ENCODE measurements around the gene MACROD2.

Gene MACROD2

DNA sequence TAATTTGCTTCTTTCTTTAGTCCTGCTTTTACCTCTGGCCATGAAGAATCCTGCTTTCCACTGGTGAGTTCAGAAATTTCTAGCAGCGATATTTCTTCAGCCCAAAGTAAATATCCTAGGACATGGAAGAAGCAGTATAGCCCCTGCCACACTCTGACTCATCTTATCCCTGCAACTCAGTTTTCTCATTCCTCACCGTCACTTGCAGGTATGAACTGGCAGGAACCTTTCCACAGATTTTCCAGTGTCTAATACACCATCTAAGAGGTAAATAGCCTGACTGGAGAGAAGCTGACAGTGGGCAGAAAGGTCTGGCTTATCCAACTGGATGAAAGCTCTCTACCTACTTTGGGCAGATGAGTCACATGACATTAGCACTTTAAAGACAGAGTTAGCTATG is 1158.8 kb downstream of the MACROD2 start:
- H3K4me3 ChIP-seq (ENCODE audit: low read depth, low read length), result no peak overlapping the region
- TF ChIP-seq, protein P1, sequence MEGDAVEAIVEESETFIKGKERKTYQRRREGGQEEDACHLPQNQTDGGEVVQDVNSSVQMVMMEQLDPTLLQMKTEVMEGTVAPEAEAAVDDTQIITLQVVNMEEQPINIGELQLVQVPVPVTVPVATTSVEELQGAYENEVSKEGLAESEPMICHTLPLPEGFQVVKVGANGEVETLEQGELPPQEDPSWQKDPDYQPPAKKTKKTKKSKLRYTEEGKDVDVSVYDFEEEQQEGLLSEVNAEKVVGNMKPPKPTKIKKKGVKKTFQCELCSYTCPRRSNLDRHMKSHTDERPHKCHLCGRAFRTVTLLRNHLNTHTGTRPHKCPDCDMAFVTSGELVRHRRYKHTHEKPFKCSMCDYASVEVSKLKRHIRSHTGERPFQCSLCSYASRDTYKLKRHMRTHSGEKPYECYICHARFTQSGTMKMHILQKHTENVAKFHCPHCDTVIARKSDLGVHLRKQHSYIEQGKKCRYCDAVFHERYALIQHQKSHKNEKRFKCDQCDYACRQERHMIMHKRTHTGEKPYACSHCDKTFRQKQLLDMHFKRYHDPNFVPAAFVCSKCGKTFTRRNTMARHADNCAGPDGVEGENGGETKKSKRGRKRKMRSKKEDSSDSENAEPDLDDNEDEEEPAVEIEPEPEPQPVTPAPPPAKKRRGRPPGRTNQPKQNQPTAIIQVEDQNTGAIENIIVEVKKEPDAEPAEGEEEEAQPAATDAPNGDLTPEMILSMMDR (IDR thresholded peaks at IDR 0.05; ENCODE audit: borderline replicate concordance, insufficient read depth, low read depth, low read length), result no peak

DNA sequence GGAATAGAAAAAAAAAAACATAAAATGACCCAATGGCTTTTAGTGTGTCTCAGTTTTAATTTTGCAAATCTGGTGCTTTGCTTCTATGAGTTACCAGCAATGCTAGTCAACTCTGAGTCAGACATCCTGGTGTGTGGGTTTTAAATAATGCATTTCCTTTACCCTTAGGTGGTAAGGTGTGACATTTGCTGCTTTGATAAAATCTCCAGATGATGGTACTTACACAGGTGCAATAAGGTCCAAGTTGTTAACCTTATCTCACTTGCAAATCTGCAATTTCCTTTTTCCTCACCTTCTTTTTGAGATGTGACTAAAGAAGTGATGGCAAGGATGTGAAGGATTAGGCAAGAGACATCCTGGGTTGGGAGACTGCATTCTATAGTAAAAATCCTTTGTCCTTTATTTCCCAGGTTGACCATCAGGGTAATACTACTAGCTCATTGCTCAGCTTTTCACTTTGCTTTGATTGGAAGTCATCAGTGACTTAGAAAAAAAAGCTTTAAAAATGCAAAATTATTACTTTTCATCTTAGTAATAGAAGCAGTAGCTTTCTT is 1160.6 kb downstream of the MACROD2 start:
- TF ChIP-seq, protein P1 (IDR thresholded peaks at IDR 0.05; ENCODE audit: borderline replicate concordance, insufficient read depth, low read depth, low read length), result no peak
- H3K4me3 ChIP-seq (ENCODE audit: low read depth, low read length), result no peak overlapping the region

DNA sequence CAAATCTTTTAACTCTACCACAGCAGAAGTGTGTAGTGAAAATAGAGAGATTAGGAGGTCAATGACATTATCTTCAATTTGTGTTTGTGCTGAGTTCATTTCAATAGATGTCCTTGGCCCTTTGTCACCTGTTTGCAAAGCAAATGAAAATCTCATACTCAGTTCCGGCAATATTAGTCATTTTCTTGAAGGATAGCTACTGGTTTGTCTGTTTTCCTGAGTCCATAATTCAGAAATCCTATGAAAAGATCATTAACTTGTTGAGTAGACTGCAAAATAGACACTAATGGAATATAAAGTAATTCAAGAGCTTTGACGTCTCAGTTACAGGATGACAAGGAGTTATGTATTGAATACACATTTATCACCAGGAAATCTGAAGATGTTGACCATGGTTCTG is 1163.2 kb downstream of the MACROD2 start:
- TF ChIP-seq, protein P1 (IDR thresholded peaks at IDR 0.05; ENCODE audit: borderline replicate concordance, insufficient read depth, low read depth, low read length), result no peak
- no peak overlapping the region for H3K4me3 ChIP-seq (ENCODE audit: low read depth, low read length)

DNA sequence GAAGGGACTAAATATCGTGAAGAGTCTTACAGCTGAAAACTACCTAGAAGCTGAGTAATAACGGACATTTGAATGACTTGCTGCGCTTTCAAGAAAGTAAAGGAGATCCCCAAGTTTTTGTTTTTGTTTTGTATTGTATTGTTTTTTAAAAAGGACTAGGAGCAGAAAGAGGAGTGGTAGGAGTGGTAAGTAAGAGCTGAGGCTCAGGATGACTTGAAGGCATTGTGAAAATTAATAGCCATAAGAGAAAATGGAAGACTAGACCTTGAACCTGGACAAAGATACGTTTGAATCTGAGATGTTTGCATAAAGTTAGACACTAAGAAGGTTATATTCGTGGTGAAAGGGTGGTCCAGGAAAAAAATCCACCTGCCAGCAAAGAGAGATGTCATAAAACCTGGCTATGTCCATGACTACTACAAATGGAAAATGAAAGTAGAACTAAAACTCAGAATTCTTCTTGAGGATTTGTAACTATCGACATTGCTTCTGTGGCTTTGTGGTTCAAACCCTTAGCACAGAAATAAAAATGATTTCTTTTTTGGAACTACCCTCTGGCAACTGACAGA is 1166.8 kb downstream of the MACROD2 start:
- H3K4me3 ChIP-seq (ENCODE audit: low read depth, low read length), result no peak overlapping the region
- TF ChIP-seq, protein P1 (IDR thresholded peaks at IDR 0.05; ENCODE audit: borderline replicate concordance, insufficient read depth, low read depth, low read length), result no peak

DNA sequence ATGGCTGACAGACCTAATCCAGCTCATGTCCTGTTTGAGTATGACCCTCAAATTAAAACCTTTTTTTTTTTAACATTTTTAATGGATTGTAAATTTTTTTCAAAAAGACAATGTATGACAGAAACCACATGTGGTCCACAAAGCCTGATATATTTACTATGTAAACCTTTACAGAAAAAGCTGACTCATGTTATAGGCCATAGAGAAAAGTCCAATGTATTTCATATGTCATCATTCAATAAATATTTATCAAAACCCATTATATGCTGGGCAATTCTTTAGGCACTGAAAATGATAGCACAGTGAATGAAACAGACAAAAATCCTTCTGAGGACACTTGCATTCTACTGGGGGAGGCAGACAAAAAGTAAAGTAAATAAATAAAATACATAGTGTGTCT is 1168.3 kb downstream of the MACROD2 start:
- no peak overlapping the region for H3K4me3 ChIP-seq (ENCODE audit: low read depth, low read length)
- TF ChIP-seq, protein P1 (IDR thresholded peaks at IDR 0.05; ENCODE audit: borderline replicate concordance, insufficient read depth, low read depth, low read length), result no peak

DNA sequence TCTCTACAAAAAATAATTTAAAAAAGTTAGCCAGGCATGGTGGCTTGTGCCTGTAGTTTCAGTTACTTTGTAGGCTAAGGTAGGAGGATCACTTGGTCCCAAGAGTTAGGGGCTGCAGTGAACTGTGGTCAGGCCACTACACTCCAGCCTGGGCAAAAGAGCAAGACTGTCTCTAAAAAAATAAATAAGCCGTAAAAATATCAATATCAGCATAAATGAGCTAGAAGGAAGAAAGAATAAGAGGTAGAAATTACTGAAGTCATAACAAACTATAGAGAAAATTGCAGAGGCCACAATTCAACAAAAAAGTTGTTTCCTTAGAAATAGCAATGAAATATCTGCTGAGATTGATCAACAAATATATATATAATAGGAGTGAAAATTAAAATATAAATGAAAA is 1169.4 kb downstream of the MACROD2 start:
- TF ChIP-seq, protein P1 (IDR thresholded peaks at IDR 0.05; ENCODE audit: borderline replicate concordance, insufficient read depth, low read depth, low read length), result no peak
- no peak overlapping the region for H3K4me3 ChIP-seq (ENCODE audit: low read depth, low read length)

DNA sequence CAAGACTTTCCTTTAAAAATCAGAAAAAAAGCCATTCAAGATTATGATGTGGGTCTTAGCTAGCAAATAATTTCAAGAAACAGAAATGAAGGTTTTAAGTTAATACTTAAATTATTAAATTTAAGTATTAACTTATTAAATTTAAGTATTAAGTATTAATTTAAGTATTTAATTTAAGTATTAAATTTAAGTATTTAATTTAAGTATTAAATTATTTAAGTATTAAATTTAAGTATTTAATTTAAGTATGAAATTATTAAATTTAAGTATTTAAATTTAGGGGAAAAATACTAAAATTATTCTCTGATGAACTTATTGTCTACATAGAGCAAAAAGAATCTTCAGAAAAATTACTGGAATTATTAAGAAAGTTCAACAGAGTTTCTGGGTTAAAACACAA is 1171.4 kb downstream of the MACROD2 start:
- TF ChIP-seq, protein P1 (IDR thresholded peaks at IDR 0.05; ENCODE audit: borderline replicate concordance, insufficient read depth, low read depth, low read length), result no peak
- no peak overlapping the region for H3K4me3 ChIP-seq (ENCODE audit: low read depth, low read length)

Data from GM12875 (cell line).